Subcutaneous adipose tissue (tissue), 4 donors: Measurements from ENCODE around the gene CST9. TPM values are rescaled to one million over a fixed set of nuclear protein-coding genes. Genes with fewer than 3 reads are reported as not detected.

ENCODE experiments used
- CTCF ChIP-seq: fragments of 450-650 bp; IDR thresholded peaks from one replicate; pipeline ENCODE4 v1.5.1; 2016; ENCODE audit warnings: low read depth, mild to moderate bottlenecking, control low read depth, antibody characterized with exemption, moderate library complexity
- total RNA-seq, 4 donors: library from RNA; depleted of rRNA; stranded (reverse); fragments of >200 nt; gene quantifications; one replicate each; pipeline ENCODE4 v1.1.0, GENCODE V29; 2016

CST9 gene
- total RNA-seq, 4 donors from 2014 or later = not detected

- TF ChIP-seq CTCF = no peak
Measured at GRCh38 chr20:23582293-23582692, 23.4 kb downstream of the CST9 start.

- TF ChIP-seq CTCF = no peak
Measured at GRCh38 chr20:23574977-23575376, 30.7 kb downstream of the CST9 start.

- TF ChIP-seq CTCF = no peak
Measured at GRCh38 chr20:23570178-23570760, 35.4 kb downstream of the CST9 start.

GRCh38 chr20:23569570-23569969 is 36.1 kb downstream of the CST9 start:
- no peak for TF ChIP-seq CTCF

GRCh38 chr20:23568971-23569330 is 36.8 kb downstream of the CST9 start:
- no peak for TF ChIP-seq CTCF

- TF ChIP-seq CTCF = no peak
Measured at GRCh38 chr20:23568320-23568970, 37.3 kb downstream of the CST9 start, which contains the start of gene CST9L. Gene CST9L, minus strand, starts transcription at chr20:23568484. Its CDS starts 34 bp downstream, at chr20:23568450.

GRCh38 chr20:23566199-23566932 is 39.4 kb downstream of the CST9 start:
- no peak for TF ChIP-seq CTCF
